GM10248 (cell line): ENCODE data around the gene ATP4B.

ENCODE experiments used
- CTCF ChIA-PET: fragments of 300-600 bp; sonication (Branson Sonifier 250); formaldehyde crosslinking; extraction: SDS; loops from one replicate; lab custom pipeline; 2021; ENCODE audit warnings: antibody characterized with exemption; lab: Yijun Ruan, JAX
- POLR2A ChIA-PET: fragments of 350-650 bp; sonication (Branson Sonifier 250); formaldehyde crosslinking; extraction: SDS; loops from one replicate; lab custom pipeline; 2020; ENCODE audit warnings: antibody characterized with exemption; lab: Yijun Ruan, JAX
- DNase-seq: peaks from one replicate; pipeline ENCODE4 v3.0.0; 2012; ENCODE audit errors: extremely low spot score
- TF ChIP-seq, protein P1 (sequence below): IDR thresholded peaks from 2 replicates; pipeline ENCODE4 v1.5.1; 2012; ENCODE audit warnings: mild to moderate bottlenecking, low read depth; ENCODE audit errors: extremely low read depth, missing control alignments, control extremely low read depth

The ATP4B gene

DNA sequence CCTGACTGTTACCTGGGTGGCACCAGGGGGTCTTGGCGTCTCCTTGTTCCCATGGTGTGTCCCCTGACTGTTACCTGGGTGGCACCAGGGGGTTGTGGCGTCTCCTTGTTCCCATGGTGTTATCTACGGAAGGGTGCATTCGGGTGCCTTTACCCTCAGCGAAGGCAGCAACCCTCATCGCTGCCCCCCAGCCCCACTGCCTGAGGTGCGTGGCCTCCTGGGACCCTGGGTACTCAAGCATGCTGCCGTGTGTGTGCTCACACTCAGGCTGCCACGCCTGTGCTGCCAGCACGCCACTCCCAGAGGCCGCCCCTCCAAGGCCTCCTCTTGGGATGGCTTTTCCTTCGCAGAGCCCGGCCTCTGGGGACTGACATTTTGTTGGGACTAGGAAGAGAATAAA is 48.4 kb downstream of the ATP4B start:
- ChIA-PET POLR2A (no interaction called here), CTCF (no interaction called here)
- TF ChIP-seq, protein P1, sequence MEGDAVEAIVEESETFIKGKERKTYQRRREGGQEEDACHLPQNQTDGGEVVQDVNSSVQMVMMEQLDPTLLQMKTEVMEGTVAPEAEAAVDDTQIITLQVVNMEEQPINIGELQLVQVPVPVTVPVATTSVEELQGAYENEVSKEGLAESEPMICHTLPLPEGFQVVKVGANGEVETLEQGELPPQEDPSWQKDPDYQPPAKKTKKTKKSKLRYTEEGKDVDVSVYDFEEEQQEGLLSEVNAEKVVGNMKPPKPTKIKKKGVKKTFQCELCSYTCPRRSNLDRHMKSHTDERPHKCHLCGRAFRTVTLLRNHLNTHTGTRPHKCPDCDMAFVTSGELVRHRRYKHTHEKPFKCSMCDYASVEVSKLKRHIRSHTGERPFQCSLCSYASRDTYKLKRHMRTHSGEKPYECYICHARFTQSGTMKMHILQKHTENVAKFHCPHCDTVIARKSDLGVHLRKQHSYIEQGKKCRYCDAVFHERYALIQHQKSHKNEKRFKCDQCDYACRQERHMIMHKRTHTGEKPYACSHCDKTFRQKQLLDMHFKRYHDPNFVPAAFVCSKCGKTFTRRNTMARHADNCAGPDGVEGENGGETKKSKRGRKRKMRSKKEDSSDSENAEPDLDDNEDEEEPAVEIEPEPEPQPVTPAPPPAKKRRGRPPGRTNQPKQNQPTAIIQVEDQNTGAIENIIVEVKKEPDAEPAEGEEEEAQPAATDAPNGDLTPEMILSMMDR = no peak
- no peak for DNase-seq

DNA sequence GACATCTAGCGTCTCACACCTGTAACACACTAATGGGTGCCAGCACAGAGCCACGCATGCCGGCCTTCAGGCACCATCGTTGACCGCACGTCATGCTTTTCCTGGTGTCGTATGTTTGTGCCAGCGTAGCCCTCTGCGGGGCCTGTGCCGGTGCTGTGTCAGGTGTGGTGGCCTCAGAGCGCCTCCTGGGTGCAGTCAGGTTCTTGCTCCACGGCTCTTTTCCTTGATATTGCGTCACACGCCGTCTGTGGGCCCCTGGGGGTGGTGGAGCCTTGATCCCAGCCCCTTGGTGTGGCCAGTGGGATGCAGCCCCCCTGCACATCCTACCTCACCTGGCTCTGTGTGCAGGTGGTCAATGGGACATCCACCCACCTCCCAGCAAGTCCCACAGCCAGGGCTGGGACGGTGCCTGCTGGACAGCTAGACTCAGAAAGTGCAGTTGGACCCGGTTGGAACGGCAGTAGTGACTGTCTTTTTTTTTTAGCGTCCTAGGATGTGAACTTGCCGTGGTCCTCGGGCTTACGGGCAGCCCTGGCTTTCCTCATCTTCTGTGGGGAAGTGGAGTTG is 48.9 kb downstream of the ATP4B start:
- no peak for DNase-seq
- TF ChIP-seq, protein P1 = no peak
- POLR2A ChIA-PET = no interaction called here
- CTCF ChIA-PET = no interaction called here

DNA sequence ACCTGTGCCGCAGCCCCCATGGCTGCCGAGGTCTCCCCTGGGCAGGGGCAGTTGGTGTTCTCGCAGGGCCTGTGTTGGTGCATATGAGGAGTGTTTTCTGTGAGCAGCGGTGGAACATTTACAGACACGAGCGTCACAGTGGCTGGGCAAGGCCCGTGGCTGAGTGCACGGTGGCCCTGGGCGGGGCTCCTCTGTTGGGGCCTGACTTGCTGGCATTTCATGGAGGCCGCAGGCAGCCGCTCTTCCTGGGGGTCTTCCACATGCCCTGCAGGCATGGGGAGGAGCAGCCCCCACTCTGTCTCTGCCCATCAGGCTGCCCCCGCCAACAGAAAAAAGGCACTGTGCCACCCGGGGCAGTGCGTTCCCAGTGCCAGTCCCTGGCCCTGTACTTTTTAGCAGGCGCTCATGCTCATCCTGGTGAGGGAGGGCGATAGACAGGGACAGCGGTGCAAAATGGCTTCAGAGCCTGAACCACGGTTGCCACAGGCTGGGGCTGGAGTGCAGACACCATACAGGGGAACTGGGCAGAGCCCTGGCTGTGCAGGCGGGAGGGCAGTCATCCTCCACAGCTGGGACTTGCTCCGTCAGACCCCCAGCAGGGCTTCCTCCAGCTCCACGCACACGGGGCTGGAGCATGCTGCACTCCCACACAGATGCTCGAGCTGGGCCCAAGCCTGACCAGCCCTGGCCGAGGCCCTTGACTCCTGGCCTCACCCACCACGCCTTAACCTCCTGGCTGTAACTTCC is 49.9 kb downstream of the ATP4B start:
- DNase-seq = no peak
- TF ChIP-seq, protein P1 = no peak
- CTCF ChIA-PET = no interaction called here
- POLR2A ChIA-PET = no interaction called here

DNA sequence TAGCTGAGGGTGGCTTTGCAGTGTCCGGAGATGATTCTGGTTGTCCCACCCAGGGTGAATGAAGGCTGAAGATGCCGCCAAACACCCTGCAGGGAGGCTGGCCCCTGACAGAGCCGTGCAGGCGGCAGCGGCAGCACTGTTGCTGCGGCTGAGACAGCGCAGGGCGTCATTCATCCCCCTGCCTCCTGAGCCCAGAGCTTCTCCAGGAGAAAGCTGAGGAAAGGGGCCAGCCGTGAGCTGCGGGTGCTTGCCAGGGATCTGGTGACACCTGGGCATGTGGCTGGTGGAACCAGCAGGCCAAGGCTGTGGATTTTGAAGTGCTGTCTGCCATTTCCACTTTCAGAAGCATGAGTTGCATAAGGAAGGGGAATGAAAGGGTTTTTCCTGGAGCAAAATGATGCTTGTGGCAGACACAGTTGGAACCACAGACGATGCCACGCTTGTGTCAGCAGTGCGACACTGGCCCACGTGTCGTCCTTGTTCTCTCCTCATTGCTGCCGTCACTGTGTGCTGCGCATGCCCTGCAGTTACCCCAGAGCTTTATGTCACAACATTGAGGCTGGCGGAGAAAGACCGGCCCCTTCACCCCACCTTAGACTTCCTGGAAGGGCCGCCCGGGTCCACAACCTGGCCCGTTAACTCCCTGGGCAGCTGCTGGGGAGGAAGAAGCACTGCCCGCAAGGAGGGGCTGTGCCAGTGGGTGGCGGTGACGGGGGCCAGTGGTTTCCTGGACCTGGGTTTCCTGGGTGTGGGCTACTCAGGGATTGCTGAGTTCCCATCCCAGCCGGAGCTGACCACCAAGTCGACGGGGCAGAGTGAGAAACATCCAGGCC is 50.7 kb downstream of the ATP4B start:
- no peak for DNase-seq
- CTCF ChIA-PET = no interaction called here
- TF ChIP-seq, protein P1 = no peak
- POLR2A ChIA-PET = no interaction called here

DNA sequence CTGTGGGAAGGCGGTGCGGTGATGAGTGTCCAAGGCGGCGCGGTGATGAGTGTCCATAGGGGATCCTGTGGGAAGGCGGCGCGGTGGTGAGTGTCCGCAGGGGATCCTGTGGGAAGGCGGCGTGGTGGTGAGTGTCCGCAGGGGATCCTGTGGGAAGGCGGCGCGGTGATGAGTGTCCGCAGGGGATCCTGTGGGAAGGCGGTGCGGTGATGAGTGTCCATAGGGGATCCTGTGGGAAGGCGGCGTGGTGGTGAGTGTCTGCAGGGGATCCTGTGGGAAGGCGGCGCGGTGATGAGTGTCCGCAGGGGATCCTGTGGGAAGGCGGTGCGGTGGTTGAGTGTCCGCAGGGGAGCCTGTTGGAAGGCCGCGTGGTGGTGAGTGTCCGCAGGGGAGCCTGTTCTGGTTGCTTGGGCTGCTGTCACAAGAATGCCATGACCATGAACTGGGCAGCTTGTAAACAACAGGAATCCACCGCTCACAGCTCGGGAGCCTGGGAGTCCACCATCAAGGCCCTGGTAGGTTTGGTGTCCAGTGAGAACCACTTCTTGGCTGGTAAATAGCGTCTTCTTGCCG is 52.0 kb downstream of the ATP4B start:
- POLR2A ChIA-PET = no interaction called here
- TF ChIP-seq, protein P1 = no peak
- no peak for DNase-seq
- CTCF ChIA-PET = no interaction called here

DNA sequence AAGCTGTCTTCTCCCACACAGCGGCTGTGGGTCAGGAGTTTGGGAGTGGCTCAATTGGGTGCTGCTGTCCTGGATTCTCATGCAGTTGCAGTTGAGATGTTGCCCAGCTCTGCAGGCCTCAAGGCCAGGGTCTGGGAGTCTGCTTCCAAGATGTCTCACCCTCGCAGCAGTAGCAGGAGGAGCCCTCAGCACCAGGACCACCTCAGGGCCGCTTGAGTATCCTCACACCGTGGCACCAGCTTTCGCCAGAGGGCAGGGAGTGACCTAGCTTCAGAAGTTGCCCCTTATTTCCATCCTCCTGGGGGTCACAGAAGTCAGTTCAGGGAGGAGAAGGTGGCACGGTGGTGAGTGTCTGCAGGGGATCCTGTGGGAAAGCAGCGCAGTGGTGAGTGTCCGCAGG is 52.5 kb downstream of the ATP4B start:
- DNase-seq = no peak
- CTCF ChIA-PET = no interaction called here
- POLR2A ChIA-PET = no interaction called here
- TF ChIP-seq, protein P1 = no peak
